ENCODE results near the gene CARMIL1. TPM values are rescaled to one million over a fixed set of nuclear protein-coding genes. Genes with fewer than 3 reads are reported as not detected.

Gene CARMIL1
- total and polyA plus RNA-seq, 7 experiments from 2014 or later: 2.2 to 12.8 (median 9.3) TPM

DNA sequence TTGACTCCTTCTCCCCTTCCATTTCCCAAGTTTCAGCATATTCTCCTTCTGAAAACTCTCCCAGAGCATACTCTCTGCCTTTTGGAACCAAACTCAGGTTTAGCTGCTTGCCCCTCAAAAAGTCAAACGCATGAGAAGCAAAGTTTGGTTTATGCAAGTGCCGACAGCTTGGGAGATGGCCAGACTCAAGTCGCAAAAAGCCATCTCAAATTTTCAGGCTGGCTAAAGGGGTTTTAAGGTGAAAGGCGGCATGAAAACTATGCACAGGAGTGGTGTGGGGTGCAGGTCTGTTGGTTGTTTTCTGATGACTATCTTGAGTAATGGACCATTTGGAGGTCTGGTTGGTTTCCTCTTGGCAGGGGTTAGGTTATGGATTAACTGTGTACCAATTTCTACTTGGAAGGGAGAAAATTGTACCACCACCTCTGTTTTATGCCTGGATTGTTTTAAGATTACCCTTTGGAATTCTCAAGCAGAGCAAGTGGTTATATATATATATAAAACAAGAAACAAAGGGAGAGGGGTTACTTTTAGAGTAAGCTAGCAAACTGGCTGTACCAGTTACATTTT, 320.4 kb downstream of the CARMIL1 start:
- Histone ChIP-seq H3K27ac (ENCODE audit: low read depth, low read length) (no peak overlapping the region), H3K27me3 (ENCODE audit: control insufficient read depth in 2 of 2, insufficient read depth in 2 of 2, low read length in 2 of 2) (no peaks in the 10 kb centered on the region), H3K9me3 (ENCODE audit: control insufficient read depth in 2 of 3, low read length in 3 of 3) (no peaks in the 10 kb centered on the region), H3K4me3 (ENCODE audit: low read length) (no peak overlapping the region), H3K4me1 (ENCODE audit: control insufficient read depth in 2 of 2, insufficient read depth in 2 of 2, low read length in 2 of 2) (no peaks in the 10 kb centered on the region), H3K36me3 (ENCODE audit: control insufficient read depth in 2 of 3, insufficient read depth in 3 of 3, low read length in 3 of 3) (no peaks in the 10 kb centered on the region)
- H3K9me3 Mint-ChIP-seq: no peaks in the 10 kb centered on the region
- DNase-seq (no peak), ATAC-seq (no peak)
- CTCF ChIA-PET: interaction anchor here (1.6 kb wide), 1 partner anchor 334 kb away, joined by 6 read pairs; no protein-coding TSS in a partner anchor
- no peaks in the 10 kb centered on the region for H3K27me3 Mint-ChIP-seq
- peaks cover 0 to 19% (median 9%) of the 10 kb centered on the region in 7 donors for H3K4me1 Mint-ChIP-seq
- POLR2A ChIA-PET: no interaction called here
- no peak overlapping the region for H3K4me3 Mint-ChIP-seq
- H3K36me3 Mint-ChIP-seq: peaks cover 0 to 34% (median 4%) of the 10 kb centered on the region in 5 donors
- intact Hi-C loops (cut with micrococcal nuclease): no loop called here
- H3K27ac Mint-ChIP-seq: peak overlapping the region in 1 of 9 donors; percentile 27

DNA sequence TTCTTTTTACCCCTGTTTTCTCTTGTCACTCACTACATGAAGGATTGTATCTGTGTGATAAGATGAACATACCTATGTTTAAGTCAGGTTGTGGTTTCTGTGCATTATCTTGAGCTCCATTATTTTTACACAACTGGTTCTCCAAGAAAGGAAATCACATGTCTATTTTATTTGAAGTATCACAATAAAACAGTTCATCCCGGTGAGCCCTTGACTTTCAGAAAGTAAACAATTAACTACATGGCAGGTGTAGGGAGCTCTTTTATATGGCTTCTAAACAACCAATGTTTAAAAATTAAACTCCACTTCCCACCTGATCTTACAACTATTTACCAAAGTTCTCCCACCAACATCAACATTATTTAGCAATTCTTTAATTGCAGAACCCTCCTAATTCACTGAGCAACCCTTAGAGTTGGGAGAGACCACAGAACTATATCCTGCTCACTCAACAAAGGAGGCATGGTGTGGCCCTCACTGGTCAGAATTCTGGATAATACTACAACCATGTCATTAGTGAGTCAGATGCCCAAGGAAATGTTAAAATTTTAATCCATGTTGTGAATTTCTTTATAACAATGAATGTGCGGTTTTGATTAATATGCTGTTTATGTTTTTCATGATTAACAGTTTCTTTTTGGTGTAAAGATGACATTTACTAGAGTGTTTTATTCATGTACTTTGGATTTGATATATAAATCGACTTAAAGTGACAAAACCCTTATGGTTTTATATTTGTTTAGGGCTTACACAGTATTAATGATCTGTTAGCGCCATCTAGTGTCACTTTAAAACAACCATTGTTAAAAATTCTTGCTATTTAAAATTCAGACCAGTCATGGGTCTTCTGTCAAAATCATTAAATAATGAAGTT, 322.9 kb downstream of the CARMIL1 start:
- no peak overlapping the region for H3K27ac ChIP-seq (ENCODE audit: low read depth, low read length)
- Mint-ChIP-seq H3K27ac (peak overlapping the region in 2 of 9 donors; percentile 17 to 18), H3K4me3 (no peak overlapping the region), H3K36me3 (peaks cover 0 to 25% (median 0%) of the 10 kb centered on the region in 5 donors), H3K4me1 (peaks cover 0 to 19% (median 9%) of the 10 kb centered on the region in 7 donors), H3K27me3 (no peaks in the 10 kb centered on the region), H3K9me3 (no peaks in the 10 kb centered on the region)
- peak in 6 of 9 donors; percentile 3 to 48 (median 35) for DNase-seq
- H3K36me3 ChIP-seq (ENCODE audit: control insufficient read depth in 2 of 3, insufficient read depth in 3 of 3, low read length in 3 of 3): peaks cover 0 to 11% (median 0%) of the 10 kb centered on the region in 3 experiments
- peak; percentile 64 for ATAC-seq
- no peaks in the 10 kb centered on the region for H3K4me1 ChIP-seq (ENCODE audit: control insufficient read depth in 2 of 2, insufficient read depth in 2 of 2, low read length in 2 of 2)
- H3K9me3 ChIP-seq (ENCODE audit: control insufficient read depth in 2 of 3, low read length in 3 of 3): no peaks in the 10 kb centered on the region
- H3K27me3 ChIP-seq (ENCODE audit: control insufficient read depth in 2 of 2, insufficient read depth in 2 of 2, low read length in 2 of 2): no peaks in the 10 kb centered on the region
- CTCF ChIA-PET: interaction anchor here (0.7 to 1.4 kb wide), 8 partner anchors 12 to 381 kb away, joined by 3 to 6 read pairs (median 4); no protein-coding TSS in a partner anchor
- POLR2A ChIA-PET: no interaction called here
- no peak overlapping the region for H3K4me3 ChIP-seq (ENCODE audit: low read length)
- intact Hi-C loops (cut with micrococcal nuclease): loop anchor here (1.0 to 2.0 kb wide), 6 partner anchors 45 to 379 kb away; no protein-coding TSS in a partner anchor

DNA sequence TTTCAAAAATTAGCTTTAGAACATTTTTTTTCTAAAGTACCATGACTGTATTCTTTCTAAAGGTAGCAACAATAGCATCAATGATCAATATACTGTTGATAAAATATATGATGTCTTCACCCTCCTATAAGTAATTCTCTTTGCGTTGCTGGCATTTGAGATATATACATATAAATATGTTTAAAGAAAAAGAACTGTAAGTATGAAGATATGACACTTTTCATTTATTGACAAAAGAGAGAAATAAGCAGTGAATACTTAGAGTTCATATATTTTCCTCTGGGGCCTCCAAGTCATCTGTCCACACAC, 323.5 kb downstream of the CARMIL1 start:
- Mint-ChIP-seq H3K4me1 (peaks cover 0 to 19% (median 6%) of the 10 kb centered on the region in 7 donors), H3K27me3 (no peaks in the 10 kb centered on the region), H3K36me3 (peaks cover 0 to 31% (median 5%) of the 10 kb centered on the region in 5 donors), H3K9me3 (no peaks in the 10 kb centered on the region), H3K4me3 (no peak overlapping the region), H3K27ac (no peak overlapping the region)
- CTCF ChIA-PET: interaction anchor here (1.0 to 1.4 kb wide), 4 partner anchors 13 to 381 kb away, joined by 3 to 4 read pairs (median 4); no protein-coding TSS in a partner anchor
- Histone ChIP-seq H3K9me3 (ENCODE audit: control insufficient read depth in 2 of 3, low read length in 3 of 3) (no peaks in the 10 kb centered on the region), H3K36me3 (ENCODE audit: control insufficient read depth in 2 of 3, insufficient read depth in 3 of 3, low read length in 3 of 3) (peaks cover 0 to 16% (median 0%) of the 10 kb centered on the region in 3 experiments), H3K27ac (ENCODE audit: low read depth, low read length) (no peak overlapping the region), H3K4me1 (ENCODE audit: control insufficient read depth in 2 of 2, insufficient read depth in 2 of 2, low read length in 2 of 2) (no peaks in the 10 kb centered on the region), H3K4me3 (ENCODE audit: low read length) (no peak overlapping the region), H3K27me3 (ENCODE audit: control insufficient read depth in 2 of 2, insufficient read depth in 2 of 2, low read length in 2 of 2) (no peaks in the 10 kb centered on the region)
- intact Hi-C loops (cut with micrococcal nuclease): loop anchor here (1.0 to 2.0 kb wide), 6 partner anchors 46 to 379 kb away; no protein-coding TSS in a partner anchor
- POLR2A ChIA-PET: no interaction called here
- ATAC-seq (no peak), DNase-seq (no peak)

DNA sequence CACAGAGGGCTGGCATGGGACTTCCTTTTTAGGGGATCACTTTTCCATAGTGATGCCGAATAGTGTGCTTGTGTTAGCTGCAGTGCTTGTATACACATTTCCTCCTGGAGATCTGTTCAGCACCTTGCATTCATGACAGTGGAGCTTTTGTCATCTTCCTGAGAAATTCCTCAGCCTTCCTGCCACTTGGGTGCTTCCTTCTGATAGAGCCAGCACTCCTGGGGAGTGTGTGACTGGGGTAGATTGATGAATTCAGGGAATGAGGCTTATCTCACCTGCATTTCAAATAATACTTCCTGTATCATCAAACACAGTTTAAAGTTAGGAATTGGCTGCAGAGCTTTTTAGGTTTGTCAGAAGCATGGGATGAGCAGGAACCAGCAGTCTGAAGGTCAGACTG, 324.1 kb downstream of the CARMIL1 start:
- CTCF ChIA-PET: interaction anchor here (3.4 kb wide), 1 partner anchor 379 kb away, joined by 19 read pairs; no protein-coding TSS in a partner anchor
- no peaks in the 10 kb centered on the region for H3K27me3 Mint-ChIP-seq
- no peak for DNase-seq
- H3K4me1 Mint-ChIP-seq: peaks cover 0 to 19% (median 6%) of the 10 kb centered on the region in 7 donors
- H3K9me3 ChIP-seq (ENCODE audit: control insufficient read depth in 2 of 3, low read length in 3 of 3): no peaks in the 10 kb centered on the region
- ATAC-seq: no peak
- no peak overlapping the region for H3K27ac ChIP-seq (ENCODE audit: low read depth, low read length)
- no peak overlapping the region for H3K27ac Mint-ChIP-seq
- no peak overlapping the region for H3K4me3 Mint-ChIP-seq
- no peak overlapping the region for H3K4me3 ChIP-seq (ENCODE audit: low read length)
- H3K9me3 Mint-ChIP-seq: no peaks in the 10 kb centered on the region
- no peaks in the 10 kb centered on the region for H3K4me1 ChIP-seq (ENCODE audit: control insufficient read depth in 2 of 2, insufficient read depth in 2 of 2, low read length in 2 of 2)
- peaks cover 0 to 35% (median 9%) of the 10 kb centered on the region in 5 donors for H3K36me3 Mint-ChIP-seq
- no peaks in the 10 kb centered on the region for H3K27me3 ChIP-seq (ENCODE audit: control insufficient read depth in 2 of 2, insufficient read depth in 2 of 2, low read length in 2 of 2)
- intact Hi-C loops (cut with micrococcal nuclease): loop anchor here in 1 of 2 donors (2.0 kb wide), 1 partner anchor 46 kb away; no protein-coding TSS in a partner anchor
- H3K36me3 ChIP-seq (ENCODE audit: control insufficient read depth in 2 of 3, insufficient read depth in 3 of 3, low read length in 3 of 3): peaks cover 0 to 16% (median 0%) of the 10 kb centered on the region in 3 experiments
- POLR2A ChIA-PET: no interaction called here

DNA sequence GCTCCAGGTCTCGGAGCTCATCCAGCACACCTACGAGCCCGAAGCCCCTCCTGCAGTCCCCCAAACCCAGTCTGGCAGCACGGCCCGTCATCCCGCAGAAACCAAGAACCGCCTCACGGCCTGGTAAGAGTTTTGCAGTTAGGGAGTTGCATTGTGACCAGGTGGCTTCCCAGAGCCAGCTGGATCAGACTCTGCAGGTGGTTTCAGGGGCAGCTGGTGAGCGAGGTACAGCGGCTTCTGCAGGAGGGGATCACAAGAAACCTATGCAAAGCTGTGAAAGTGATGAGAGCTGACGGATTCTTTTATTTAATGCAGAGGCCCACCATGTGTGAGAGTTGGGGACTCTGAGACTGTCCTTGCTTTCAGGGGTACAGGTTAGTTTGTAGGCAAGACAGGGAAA, 327.0 kb downstream of the CARMIL1 start:
- CTCF ChIA-PET: interaction anchor here (0.6 to 3.4 kb wide), 2 partner anchors 29 to 382 kb away, joined by 3 to 19 read pairs; no protein-coding TSS in a partner anchor
- no peaks in the 10 kb centered on the region for H3K27me3 Mint-ChIP-seq
- intact Hi-C loops (cut with micrococcal nuclease): no loop called here

DNA sequence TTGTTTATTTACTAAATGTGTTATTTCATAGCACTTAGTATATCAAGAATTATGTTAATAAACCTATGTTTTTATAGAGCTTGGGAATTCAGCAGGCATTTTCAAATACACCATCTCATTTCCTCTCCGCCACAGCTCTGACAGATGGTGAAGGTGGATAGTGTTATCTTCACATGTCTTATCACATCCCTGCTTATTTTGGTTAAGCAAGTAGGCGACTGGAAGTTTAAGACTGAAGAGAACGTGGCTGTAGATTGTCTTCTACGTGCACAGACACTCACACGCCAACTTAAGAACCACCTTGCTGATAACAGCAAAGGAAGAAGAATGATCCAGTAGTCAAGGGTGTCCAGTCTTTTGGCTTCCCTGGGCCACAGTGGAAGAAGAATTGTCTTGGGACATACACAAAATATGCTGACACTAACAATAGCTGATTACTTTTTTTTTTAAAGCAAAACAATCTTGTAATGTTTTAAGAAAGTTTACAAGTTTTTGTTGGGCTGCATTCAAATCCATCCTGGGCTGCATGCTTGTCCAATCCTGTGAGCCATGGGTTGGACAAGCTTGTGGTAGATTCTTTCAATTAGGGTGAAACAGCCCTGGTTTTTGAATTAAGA, 329.5 kb downstream of the CARMIL1 start:
- intact Hi-C loops (cut with micrococcal nuclease): no loop called here
- Histone ChIP-seq H3K4me3 (ENCODE audit: low read length) (no peak overlapping the region), H3K27ac (ENCODE audit: low read depth, low read length) (no peak overlapping the region), H3K36me3 (ENCODE audit: control insufficient read depth in 2 of 3, insufficient read depth in 3 of 3, low read length in 3 of 3) (peaks cover 0 to 44% (median 0%) of the 10 kb centered on the region in 3 experiments), H3K27me3 (ENCODE audit: control insufficient read depth in 2 of 2, insufficient read depth in 2 of 2, low read length in 2 of 2) (no peaks in the 10 kb centered on the region), H3K4me1 (ENCODE audit: control insufficient read depth in 2 of 2, insufficient read depth in 2 of 2, low read length in 2 of 2) (no peaks in the 10 kb centered on the region), H3K9me3 (ENCODE audit: control insufficient read depth in 2 of 3, low read length in 3 of 3) (no peaks in the 10 kb centered on the region)
- CTCF ChIA-PET: interaction anchor here (0.5 kb wide), 1 partner anchor 565 kb away, joined by 4 read pairs; no protein-coding TSS in a partner anchor
- Mint-ChIP-seq H3K4me3 (no peak overlapping the region), H3K27ac (no peak overlapping the region), H3K36me3 (peaks cover 0 to 62% (median 28%) of the 10 kb centered on the region in 5 donors), H3K27me3 (no peaks in the 10 kb centered on the region), H3K9me3 (no peaks in the 10 kb centered on the region), H3K4me1 (no peaks in the 10 kb centered on the region)
- ATAC-seq (no peak), DNase-seq (no peak)
- POLR2A ChIA-PET: no interaction called here

More for the DNA sequence above, 327.0 kb downstream of the CARMIL1 start:
- H3K4me3 Mint-ChIP-seq: no peak overlapping the region
- ATAC-seq: no peak
- DNase-seq: no peak
- H3K36me3 Mint-ChIP-seq: peaks cover 0 to 44% (median 18%) of the 10 kb centered on the region in 5 donors
- no peaks in the 10 kb centered on the region for H3K9me3 Mint-ChIP-seq
- H3K4me1 Mint-ChIP-seq: peaks cover 0 to 12% (median 6%) of the 10 kb centered on the region in 7 donors
- Histone ChIP-seq H3K4me3 (ENCODE audit: low read length) (no peak overlapping the region), H3K27me3 (ENCODE audit: control insufficient read depth in 2 of 2, insufficient read depth in 2 of 2, low read length in 2 of 2) (no peaks in the 10 kb centered on the region), H3K27ac (ENCODE audit: low read depth, low read length) (no peak overlapping the region), H3K9me3 (ENCODE audit: control insufficient read depth in 2 of 3, low read length in 3 of 3) (no peaks in the 10 kb centered on the region), H3K36me3 (ENCODE audit: control insufficient read depth in 2 of 3, insufficient read depth in 3 of 3, low read length in 3 of 3) (peaks cover 0 to 31% (median 0%) of the 10 kb centered on the region in 3 experiments), H3K4me1 (ENCODE audit: control insufficient read depth in 2 of 2, insufficient read depth in 2 of 2, low read length in 2 of 2) (no peaks in the 10 kb centered on the region)
- H3K27ac Mint-ChIP-seq: no peak overlapping the region
- POLR2A ChIA-PET: no interaction called here

Data from naive thymus-derived CD4-positive, alpha-beta T cell (primary cell).